ENCODE measurements around the gene XIRP1. TPM values are rescaled to one million over a fixed set of nuclear protein-coding genes. Genes with fewer than 3 reads are reported as not detected.
"Not testable (repeated sequence)": the region's sequence is repeated elsewhere in the genome, so short reads cannot be mapped to it uniquely, and the experiment has no call there.

XIRP1 gene
- total RNA-seq, 1 donor from 2014 or later, result 0.21 TPM

DNA sequence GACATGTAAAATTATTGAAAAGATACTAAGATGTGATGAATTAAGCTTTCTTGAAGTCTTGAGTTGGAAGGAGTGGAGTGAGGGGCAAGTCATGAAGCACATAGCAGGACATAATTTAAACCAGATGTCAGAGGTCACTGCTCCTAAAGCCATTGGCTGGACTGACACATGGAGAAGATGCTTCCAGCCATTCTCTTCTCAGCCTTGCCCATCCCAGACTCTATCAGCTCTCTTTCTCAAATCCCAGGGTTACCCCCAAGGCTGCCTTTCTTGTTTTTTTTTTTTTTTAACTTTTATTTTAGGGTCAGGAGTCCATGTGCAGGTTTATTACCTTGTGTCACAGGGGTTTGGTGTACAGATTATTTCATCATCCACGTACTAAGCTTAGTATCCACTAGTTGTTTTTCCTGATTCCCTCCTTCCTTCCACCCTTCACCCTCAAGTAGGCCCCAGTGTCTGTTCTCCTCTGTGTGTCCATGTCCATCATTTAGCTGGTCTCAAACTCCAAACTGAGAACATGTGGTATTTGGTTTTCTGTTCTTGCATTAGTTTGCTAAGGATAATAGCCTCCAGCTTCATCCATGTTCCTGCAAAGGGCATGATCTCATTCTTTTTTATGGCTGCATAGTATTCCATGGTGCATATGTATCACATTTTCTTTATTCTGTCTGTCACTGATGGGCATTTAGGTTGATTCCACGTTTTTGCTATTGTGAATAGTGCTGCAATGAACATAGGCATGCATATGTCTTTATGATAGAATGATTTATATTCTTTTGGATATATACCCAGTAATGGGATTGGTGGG is 18.9 kb downstream of the XIRP1 start:
- Mint-ChIP-seq H3K4me3 (ENCODE audit: unreplicated experiment) (no peak overlapping the region), H3K27ac (ENCODE audit: unreplicated experiment) (no peak overlapping the region), H3K27me3 (ENCODE audit: unreplicated experiment) (peaks cover 6% of the 10 kb centered on the region), H3K9me3 (ENCODE audit: unreplicated experiment) (no peaks in the 10 kb centered on the region), H3K36me3 (ENCODE audit: low read depth, unreplicated experiment) (no peaks in the 10 kb centered on the region), H3K4me1 (ENCODE audit: unreplicated experiment) (peaks cover 13% of the 10 kb centered on the region)
- TF ChIP-seq, protein P1, sequence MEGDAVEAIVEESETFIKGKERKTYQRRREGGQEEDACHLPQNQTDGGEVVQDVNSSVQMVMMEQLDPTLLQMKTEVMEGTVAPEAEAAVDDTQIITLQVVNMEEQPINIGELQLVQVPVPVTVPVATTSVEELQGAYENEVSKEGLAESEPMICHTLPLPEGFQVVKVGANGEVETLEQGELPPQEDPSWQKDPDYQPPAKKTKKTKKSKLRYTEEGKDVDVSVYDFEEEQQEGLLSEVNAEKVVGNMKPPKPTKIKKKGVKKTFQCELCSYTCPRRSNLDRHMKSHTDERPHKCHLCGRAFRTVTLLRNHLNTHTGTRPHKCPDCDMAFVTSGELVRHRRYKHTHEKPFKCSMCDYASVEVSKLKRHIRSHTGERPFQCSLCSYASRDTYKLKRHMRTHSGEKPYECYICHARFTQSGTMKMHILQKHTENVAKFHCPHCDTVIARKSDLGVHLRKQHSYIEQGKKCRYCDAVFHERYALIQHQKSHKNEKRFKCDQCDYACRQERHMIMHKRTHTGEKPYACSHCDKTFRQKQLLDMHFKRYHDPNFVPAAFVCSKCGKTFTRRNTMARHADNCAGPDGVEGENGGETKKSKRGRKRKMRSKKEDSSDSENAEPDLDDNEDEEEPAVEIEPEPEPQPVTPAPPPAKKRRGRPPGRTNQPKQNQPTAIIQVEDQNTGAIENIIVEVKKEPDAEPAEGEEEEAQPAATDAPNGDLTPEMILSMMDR (IDR thresholded peaks at IDR 0.05; ENCODE audit: unreplicated experiment), result no peak
- no peak for DNase-seq (ENCODE audit: low spot score)

DNA sequence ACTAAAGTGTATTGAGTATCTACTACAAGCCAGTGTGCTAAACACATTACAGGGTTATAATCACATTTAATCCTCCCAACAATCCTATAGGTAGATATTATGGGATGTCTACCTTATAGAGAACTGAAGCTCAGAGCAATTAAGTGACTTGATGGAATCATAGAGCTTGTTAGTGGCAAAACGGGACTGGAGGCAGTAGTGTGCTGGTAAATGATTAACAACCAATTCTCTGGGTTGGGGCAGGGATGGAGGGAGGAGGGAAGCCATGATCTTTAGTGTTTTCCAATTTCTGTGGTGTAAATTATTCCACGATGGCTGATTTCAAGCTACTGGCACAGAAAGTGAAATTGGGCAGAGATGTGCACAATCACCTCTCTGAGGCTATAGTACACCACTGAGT is 20.5 kb downstream of the XIRP1 start:
- DNase-seq (ENCODE audit: low spot score), result no peak
- no peak overlapping the region for H3K4me3 Mint-ChIP-seq (ENCODE audit: unreplicated experiment)
- H3K27ac Mint-ChIP-seq (ENCODE audit: unreplicated experiment), result no peak overlapping the region
- H3K4me1 Mint-ChIP-seq (ENCODE audit: unreplicated experiment), result peaks cover 19% of the 10 kb centered on the region
- H3K27me3 Mint-ChIP-seq (ENCODE audit: unreplicated experiment), result peaks cover 2% of the 10 kb centered on the region
- TF ChIP-seq, protein P1 (IDR thresholded peaks at IDR 0.05; ENCODE audit: unreplicated experiment), result no peak
- H3K36me3 Mint-ChIP-seq (ENCODE audit: low read depth, unreplicated experiment), result no peaks in the 10 kb centered on the region
- no peaks in the 10 kb centered on the region for H3K9me3 Mint-ChIP-seq (ENCODE audit: unreplicated experiment)

DNA sequence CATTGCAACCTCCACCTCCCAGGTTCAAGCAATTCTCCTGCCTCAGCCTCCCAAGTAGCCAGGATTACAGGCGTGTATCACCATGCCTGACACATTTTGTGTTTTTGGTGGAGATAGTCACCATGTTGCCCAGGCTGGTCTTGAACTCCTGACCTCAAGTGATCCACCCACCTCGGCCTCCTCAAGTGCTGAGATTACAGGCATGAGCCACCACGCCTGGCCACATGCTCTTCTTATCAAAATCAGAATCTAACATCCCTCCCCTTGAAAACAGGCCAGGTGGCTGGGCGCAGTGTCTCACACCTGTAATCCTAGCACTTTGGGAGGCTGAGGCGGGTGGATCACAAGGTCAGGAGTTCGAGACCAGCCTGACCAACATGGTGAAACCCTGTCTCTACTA is 21.5 kb downstream of the XIRP1 start:
- H3K4me1 Mint-ChIP-seq (ENCODE audit: unreplicated experiment), result peaks cover 25% of the 10 kb centered on the region
- not testable (repeated sequence) for H3K27me3 Mint-ChIP-seq (ENCODE audit: unreplicated experiment); H3K27ac Mint-ChIP-seq (ENCODE audit: unreplicated experiment); H3K4me3 Mint-ChIP-seq (ENCODE audit: unreplicated experiment); H3K9me3 Mint-ChIP-seq (ENCODE audit: unreplicated experiment); H3K36me3 Mint-ChIP-seq (ENCODE audit: low read depth, unreplicated experiment); DNase-seq (ENCODE audit: low spot score)

DNA sequence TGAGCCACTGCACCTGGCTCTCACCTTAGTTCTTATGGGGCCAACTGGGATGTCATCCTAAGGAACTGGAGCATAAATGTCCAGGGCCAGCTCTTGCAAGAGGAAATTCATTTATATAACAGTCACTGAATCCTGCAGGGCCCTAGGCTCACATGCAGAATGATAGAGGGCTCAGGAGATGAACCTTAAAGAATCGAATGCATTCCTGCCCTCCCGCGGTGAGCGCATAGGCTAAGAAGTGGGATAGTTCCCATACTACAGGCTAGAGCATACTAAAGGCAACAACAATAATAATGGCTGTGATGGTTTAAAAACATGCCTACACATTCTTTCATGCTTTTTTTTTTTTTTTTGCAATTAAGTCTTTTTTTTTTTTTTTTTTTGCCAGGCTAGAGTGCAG is 21.9 kb downstream of the XIRP1 start:
- Mint-ChIP-seq H3K4me1 (ENCODE audit: unreplicated experiment) (peaks cover 27% of the 10 kb centered on the region), H3K27me3 (ENCODE audit: unreplicated experiment) (no peaks in the 10 kb centered on the region), H3K36me3 (ENCODE audit: low read depth, unreplicated experiment) (no peaks in the 10 kb centered on the region), H3K9me3 (ENCODE audit: unreplicated experiment) (no peaks in the 10 kb centered on the region), H3K4me3 (ENCODE audit: unreplicated experiment) (no peak overlapping the region), H3K27ac (ENCODE audit: unreplicated experiment) (no peak overlapping the region)
- TF ChIP-seq, protein P1 (IDR thresholded peaks at IDR 0.05; ENCODE audit: unreplicated experiment), result no peak
- no peak for DNase-seq (ENCODE audit: low spot score)

DNA sequence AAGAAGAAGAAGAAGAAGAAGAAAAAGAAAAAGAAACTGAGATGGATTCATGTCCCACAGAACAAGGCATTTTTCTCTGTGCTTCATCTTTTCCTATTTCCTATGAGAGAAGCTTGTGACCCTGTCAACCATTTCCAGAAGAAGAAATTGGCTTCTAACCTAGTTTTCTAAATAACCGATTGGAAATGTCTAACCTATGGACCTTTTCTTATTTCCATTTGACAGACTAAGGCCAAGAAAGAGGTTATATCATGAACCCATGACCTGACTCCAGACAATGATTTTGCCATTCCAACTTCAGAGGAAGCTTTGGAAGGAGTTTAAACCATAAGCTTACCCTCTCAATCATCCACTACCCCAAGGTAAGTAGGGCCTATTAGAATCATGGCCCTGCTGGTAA is 22.7 kb downstream of the XIRP1 start:
- H3K4me1 Mint-ChIP-seq (ENCODE audit: unreplicated experiment), result peaks cover 29% of the 10 kb centered on the region
- DNase-seq (ENCODE audit: low spot score), result no peak
- H3K27me3 Mint-ChIP-seq (ENCODE audit: unreplicated experiment), result no peaks in the 10 kb centered on the region
- no peaks in the 10 kb centered on the region for H3K36me3 Mint-ChIP-seq (ENCODE audit: low read depth, unreplicated experiment)
- TF ChIP-seq, protein P1 (IDR thresholded peaks at IDR 0.05; ENCODE audit: unreplicated experiment), result no peak
- H3K27ac Mint-ChIP-seq (ENCODE audit: unreplicated experiment), result no peak overlapping the region
- no peak overlapping the region for H3K4me3 Mint-ChIP-seq (ENCODE audit: unreplicated experiment)
- no peaks in the 10 kb centered on the region for H3K9me3 Mint-ChIP-seq (ENCODE audit: unreplicated experiment)
